Karpas-422 (cell line): Measurements from ENCODE around the gene TNIP2. TPM values are rescaled to one million over a fixed set of nuclear protein-coding genes. Genes with fewer than 3 reads are reported as not detected.
A peak's percentile ranks its signal among the peaks of the same experiment; 100 is the strongest.
"Not testable (repeated sequence)": the region's sequence is repeated elsewhere in the genome, so short reads cannot be mapped to it uniquely, and the experiment has no call there.

ENCODE experiments used
- DNase-seq: peaks from one replicate; pipeline ENCODE4 v3.0.0-alpha.2; 2015
- H2AFZ ChIP-seq: fragments of 200-600 bp; sonication (generic); 2 replicates; pipeline ENCODE4 v1.6.1; 2014; ENCODE audit warnings: antibody characterized with exemption, low read length, mixed read lengths
- H3K27ac ChIP-seq: fragments of 200-600 bp; sonication (generic); 2 replicates; pipeline ENCODE4 v1.5.1; 2014; ENCODE audit warnings: mild to moderate bottlenecking, low read length, moderate library complexity
- H3K27me3 ChIP-seq: fragments of 200-600 bp; sonication (generic); 2 replicates; pipeline ENCODE4 v1.6.1; 2014; ENCODE audit warnings: low read length, mixed read lengths
- H3K36me3 ChIP-seq: fragments of 200-600 bp; sonication (generic); 2 replicates; pipeline ENCODE4 v1.6.1; 2014; ENCODE audit warnings: low read length, mixed read lengths; ENCODE audit not compliant: insufficient read depth
- H3K4me1 ChIP-seq: fragments of 200-600 bp; sonication (generic); 2 replicates; pipeline ENCODE4 v1.6.1; 2014; ENCODE audit warnings: mild to moderate bottlenecking, low read length, mixed read lengths
- H3K4me2 ChIP-seq: fragments of 200-600 bp; sonication (generic); 2 replicates; pipeline ENCODE4 v1.6.1; 2014; ENCODE audit warnings: low read length, low read depth, mild to moderate bottlenecking; ENCODE audit not compliant: poor library complexity, severe bottlenecking
- H3K4me3 ChIP-seq: fragments of 200-600 bp; sonication (generic); 2 replicates; pipeline ENCODE4 v1.5.1; 2014; ENCODE audit warnings: mild to moderate bottlenecking, antibody characterized with exemption, low read length, mixed read lengths
- H3K79me2 ChIP-seq: fragments of 200-600 bp; sonication (generic); 2 replicates; pipeline ENCODE4 v1.6.1; 2014; ENCODE audit warnings: mild to moderate bottlenecking, low read length, mixed read lengths
- H3K9ac ChIP-seq: fragments of 200-600 bp; sonication (generic); 2 replicates; pipeline ENCODE4 v1.6.0; 2014; ENCODE audit warnings: low read length
- H3K9me2 ChIP-seq: fragments of 200-600 bp; sonication (generic), shearing (Covaris generic); replicated peaks from 2 replicates; pipeline ENCODE4 v1.6.0; 2014; ENCODE audit warnings: mild to moderate bottlenecking, low read length, moderate library complexity; ENCODE audit not compliant: insufficient read depth
- H3K9me3 ChIP-seq: fragments of 300-700, 200-600 bp; sonication (generic); 2 replicates; pipeline ENCODE4 v1.6.1; 2014; ENCODE audit warnings: low read length, mixed read lengths
- H4K20me1 ChIP-seq: fragments of 200-600 bp; sonication (generic); 2 replicates; pipeline ENCODE4 v1.6.1; 2014; ENCODE audit warnings: mild to moderate bottlenecking, antibody characterized with exemption, low read length, low read depth; ENCODE audit not compliant: insufficient read depth
- total RNA-seq: library from RNA; depleted of rRNA; stranded (reverse); fragments of >200 nt; shearing (Covaris generic); gene quantifications from 2 replicates; pipeline ENCODE4 v1.2.3, GENCODE V29; 2014; ENCODE audit warnings: low replicate concordance

The TNIP2 gene
- total RNA-seq, 1 experiment from 2014 or later, result 30.6 TPM

DNA sequence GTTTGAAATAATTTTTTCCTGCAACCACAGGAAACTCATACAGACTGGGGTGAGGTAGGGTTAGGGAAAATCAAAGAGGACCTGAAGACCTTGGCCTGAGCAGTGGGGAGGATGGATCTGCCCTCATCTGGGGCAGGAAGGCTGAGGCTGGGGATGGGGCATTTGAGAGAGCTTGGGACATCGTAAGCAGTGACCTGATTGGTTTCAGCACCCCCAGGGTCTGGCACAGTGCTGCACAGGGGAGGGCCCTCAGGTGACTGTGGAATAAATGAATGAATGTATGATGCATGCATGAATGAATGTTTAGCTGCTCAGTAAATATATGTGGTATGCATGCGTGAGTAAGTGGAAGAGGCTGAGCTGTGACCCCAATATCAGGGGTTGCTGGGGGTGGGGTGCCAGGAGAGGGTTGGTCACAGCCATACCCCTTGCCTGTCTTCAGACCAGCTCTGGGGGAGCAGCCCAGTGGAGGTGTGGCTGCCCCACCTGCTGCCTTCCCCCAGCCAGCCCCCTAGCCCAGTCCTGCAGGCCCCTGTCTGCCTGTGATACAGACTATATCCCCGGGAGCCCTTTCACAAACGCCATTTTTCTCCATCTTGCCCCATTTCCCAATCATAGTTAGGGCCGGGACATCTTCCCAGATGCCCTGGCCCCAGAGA, 11.0 kb upstream of the TNIP2 start:
- Histone ChIP-seq H3K9me2 (no peaks in the 10 kb centered on the region), H4K20me1 (no peaks in the 10 kb centered on the region), H3K4me3 (no peak overlapping the region), H3K9ac (no peak overlapping the region), H3K4me1 (peaks cover 13% of the 10 kb centered on the region), H3K9me3 (no peaks in the 10 kb centered on the region), H2AFZ (no peak overlapping the region), H3K79me2 (no peaks in the 10 kb centered on the region), H3K4me2 (no peak overlapping the region), H3K36me3 (no peaks in the 10 kb centered on the region), H3K27me3 (no peaks in the 10 kb centered on the region), H3K27ac (no peak overlapping the region)
- DNase-seq, result no peak

DNA sequence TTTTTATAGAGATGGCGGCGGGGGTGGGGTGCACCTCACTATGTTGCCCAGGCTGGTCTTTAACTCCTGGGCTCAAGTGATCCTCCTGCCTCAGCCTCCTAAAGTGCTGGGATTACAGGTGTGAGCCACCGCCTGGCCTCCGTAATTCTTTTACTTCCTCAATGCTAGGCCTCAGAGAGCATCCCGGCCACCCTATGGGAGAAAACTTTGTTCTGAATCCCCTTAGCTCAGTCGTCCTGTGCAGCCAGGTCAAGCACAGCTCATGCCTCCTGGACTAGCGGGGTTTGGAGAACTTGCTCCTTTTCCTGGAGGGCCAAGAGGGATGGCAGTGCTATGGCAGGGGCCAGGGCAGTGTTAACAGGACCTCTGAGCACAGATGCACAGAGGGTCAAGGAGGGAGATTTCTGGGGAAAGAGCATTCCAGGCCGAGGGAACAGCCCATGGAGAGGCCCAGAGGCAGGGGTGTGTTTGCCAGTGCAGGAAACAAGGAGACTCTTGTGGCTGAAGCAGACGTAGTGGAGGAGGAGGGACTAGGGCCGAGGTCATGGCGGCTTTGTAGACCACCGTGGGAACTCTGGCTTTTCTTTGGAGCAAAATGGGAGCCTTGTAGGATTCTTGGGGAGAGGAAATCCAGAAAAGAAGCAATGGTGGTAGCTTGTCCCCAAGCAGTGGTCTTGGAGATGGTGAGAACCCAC, 9.8 kb upstream of the TNIP2 start:
- Histone ChIP-seq H3K9me3 (no peaks in the 10 kb centered on the region), H3K36me3 (no peaks in the 10 kb centered on the region), H3K79me2 (no peaks in the 10 kb centered on the region), H3K9ac (no peak overlapping the region), H3K4me1 (peaks cover 13% of the 10 kb centered on the region), H3K4me2 (no peak overlapping the region), H2AFZ (no peak overlapping the region), H3K27ac (no peak overlapping the region), H3K9me2 (no peaks in the 10 kb centered on the region), H3K27me3 (no peaks in the 10 kb centered on the region), H3K4me3 (no peak overlapping the region), H4K20me1 (no peaks in the 10 kb centered on the region)
- DNase-seq, result no peak

DNA sequence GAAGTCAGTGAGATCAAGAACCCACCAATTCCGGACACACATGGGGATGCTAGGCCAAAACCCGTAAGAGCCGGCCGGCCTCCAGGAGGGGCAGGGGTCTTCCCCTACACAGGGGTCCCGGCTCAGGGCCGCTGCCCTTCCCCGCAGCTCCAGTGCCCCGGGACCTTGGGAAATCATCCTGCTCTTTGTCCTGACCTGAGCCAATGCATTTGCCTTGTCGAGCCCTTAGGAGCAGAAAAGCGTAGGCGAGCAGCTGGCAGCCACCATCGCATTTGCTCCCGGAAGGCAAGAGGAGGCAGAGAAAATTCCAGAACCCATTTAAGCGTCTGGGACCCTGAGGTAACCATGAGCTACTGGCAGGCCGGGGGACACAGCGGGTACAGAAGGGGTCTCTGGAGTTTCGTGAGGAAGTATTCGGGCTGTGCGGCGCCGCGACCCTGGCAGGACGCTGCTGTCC, 7.4 kb upstream of the TNIP2 start:
- no peak overlapping the region for H3K27ac ChIP-seq
- H3K4me1 ChIP-seq, result peaks cover 13% of the 10 kb centered on the region
- peak overlapping the region; percentile 87; the same call in 1 of the 2 replicates for H2AFZ ChIP-seq
- H3K9me3 ChIP-seq, result no peaks in the 10 kb centered on the region
- H3K27me3 ChIP-seq, result no peaks in the 10 kb centered on the region
- H3K9ac ChIP-seq, result peak overlapping the region; percentile 62
- H3K36me3 ChIP-seq, result no peaks in the 10 kb centered on the region
- H3K9me2 ChIP-seq, result no peaks in the 10 kb centered on the region
- DNase-seq, result no peak
- H3K4me3 ChIP-seq, result peak overlapping the region; percentile 65
- H3K4me2 ChIP-seq, result peak overlapping the region; percentile 79
- no peaks in the 10 kb centered on the region for H3K79me2 ChIP-seq
- no peaks in the 10 kb centered on the region for H4K20me1 ChIP-seq

DNA sequence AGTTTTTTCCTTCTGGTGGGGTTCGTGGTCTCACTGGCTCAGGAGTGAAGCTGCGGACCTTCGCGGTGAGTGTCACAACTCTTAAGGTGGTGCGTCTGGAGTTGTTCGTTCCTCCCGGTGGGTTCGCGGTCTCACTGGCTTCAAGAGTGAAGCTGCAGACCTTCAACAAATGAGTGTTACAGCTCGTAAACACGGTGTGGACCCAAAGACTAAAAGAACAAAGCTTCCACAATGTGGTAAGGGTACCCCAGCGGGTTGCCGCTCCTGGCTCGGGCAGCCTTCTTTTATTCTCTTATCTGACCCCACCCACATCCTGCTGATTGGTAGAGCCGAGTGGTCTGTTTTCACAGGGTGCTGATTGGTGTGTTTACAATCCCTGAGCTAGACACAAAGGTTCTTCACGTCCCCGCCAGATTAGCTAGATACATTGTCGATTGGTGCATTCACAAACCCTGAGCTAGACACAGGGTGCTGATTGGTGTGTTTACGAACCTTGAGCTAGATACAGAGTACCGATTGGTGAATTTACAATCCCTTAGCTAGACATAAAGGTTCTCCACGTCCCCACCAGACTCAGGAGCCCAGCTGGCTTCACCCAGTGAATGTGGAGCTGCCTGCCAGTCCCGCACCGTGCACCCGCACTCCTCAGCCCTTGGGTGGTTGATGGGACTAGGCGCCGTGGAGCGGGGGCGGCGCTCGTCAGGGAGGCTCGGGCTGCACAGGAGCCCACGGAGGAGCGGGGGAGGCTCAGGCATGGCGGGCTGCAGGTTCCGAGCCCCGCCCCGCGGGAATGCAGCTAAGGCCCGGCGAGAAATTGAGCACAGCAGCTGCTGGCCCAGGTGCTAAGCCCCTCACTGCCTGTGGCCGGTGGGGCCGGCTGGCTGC, 6.6 kb upstream of the TNIP2 start:
- DNase-seq, H3K36me3 ChIP-seq, H2AFZ ChIP-seq, H4K20me1 ChIP-seq, H3K9me2 ChIP-seq, H3K27me3 ChIP-seq, H3K4me2 ChIP-seq, H3K9ac ChIP-seq, H3K27ac ChIP-seq, H3K79me2 ChIP-seq, H3K4me3 ChIP-seq, H3K9me3 ChIP-seq: not testable (repeated sequence)
- H3K4me1 ChIP-seq, result peaks cover 13% of the 10 kb centered on the region

DNA sequence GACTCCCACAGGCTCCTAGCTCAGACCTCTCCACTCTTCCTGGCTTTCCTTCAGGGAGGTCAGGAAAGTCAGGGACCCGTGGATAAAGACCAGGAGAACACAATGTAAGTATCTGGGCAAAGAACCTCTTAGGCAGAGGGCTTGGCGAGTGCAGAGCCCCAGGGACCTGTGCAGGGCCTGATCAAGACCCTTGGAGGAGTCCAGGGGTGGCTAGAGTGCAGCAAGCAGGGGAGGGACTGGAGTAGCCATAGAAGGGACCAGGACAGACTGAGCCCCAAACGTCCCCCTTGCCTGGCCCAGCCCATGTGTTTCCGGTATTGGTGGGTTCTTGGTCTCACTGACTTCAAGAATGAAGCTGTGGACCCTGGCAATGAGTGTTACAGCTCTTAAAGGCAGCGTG, 5.9 kb upstream of the TNIP2 start:
- H3K27ac ChIP-seq, result no peak overlapping the region
- DNase-seq, result no peak
- H3K4me2 ChIP-seq, result no peak overlapping the region
- H3K4me1 ChIP-seq, result peaks cover 13% of the 10 kb centered on the region
- no peaks in the 10 kb centered on the region for H3K79me2 ChIP-seq
- H4K20me1 ChIP-seq, result no peaks in the 10 kb centered on the region
- no peaks in the 10 kb centered on the region for H3K9me2 ChIP-seq
- no peak overlapping the region for H3K9ac ChIP-seq
- H2AFZ ChIP-seq, result no peak overlapping the region
- no peaks in the 10 kb centered on the region for H3K36me3 ChIP-seq
- H3K4me3 ChIP-seq, result no peak overlapping the region
- no peaks in the 10 kb centered on the region for H3K9me3 ChIP-seq
- H3K27me3 ChIP-seq, result no peaks in the 10 kb centered on the region

DNA sequence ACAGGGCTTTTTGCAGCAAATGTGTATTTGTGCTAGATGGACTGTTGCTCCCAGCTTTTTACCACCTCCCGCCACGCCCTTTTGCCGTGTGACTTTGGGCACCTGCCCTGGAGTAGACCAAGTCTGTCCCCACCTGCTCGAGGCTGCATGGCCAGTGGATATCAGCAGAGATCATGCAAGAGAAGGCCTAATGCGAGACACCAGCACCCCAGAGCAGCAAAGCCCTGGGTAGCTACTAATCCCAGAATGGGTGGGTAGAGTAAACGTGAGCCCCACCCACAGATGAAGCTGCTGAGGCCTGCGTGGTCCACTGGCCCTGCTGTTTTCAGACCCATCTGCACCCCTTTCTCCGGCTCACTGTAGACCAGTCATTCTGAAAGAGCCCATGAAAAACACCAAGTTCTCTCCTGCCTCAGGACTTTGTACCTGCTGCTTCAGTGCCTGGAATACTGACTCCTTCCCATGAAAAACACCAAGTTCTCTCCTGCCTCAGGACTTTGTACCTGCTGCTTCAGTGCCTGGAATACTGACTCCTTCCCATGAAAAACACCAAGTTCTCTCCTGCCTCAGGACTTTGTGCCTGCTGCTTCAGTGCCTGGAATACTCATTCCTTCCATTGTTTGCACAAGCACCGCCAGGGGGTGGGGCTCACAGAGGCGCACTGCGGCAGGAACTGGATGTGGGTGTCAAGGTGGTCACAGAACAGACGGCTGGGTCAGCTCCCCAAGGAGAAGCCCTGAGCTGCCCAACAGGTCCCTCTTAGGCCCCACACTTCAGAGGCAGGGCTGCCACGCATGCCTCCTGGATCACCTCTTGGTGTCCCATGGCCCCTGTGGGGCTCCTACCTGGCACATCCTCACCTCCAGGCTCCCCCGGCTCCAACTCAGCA, 5.1 kb upstream of the TNIP2 start:
- H3K4me2 ChIP-seq, result no peak overlapping the region
- H3K27ac ChIP-seq, result no peak overlapping the region
- H3K4me3 ChIP-seq, result no peak overlapping the region
- H3K27me3 ChIP-seq, result no peaks in the 10 kb centered on the region
- peaks cover 17% of the 10 kb centered on the region for H3K4me1 ChIP-seq
- DNase-seq, result no peak
- H4K20me1 ChIP-seq, result no peaks in the 10 kb centered on the region
- no peak overlapping the region for H3K9ac ChIP-seq
- no peaks in the 10 kb centered on the region for H3K9me3 ChIP-seq
- H3K79me2 ChIP-seq, result no peaks in the 10 kb centered on the region
- H3K9me2 ChIP-seq, result no peaks in the 10 kb centered on the region
- no peak overlapping the region for H2AFZ ChIP-seq
- no peaks in the 10 kb centered on the region for H3K36me3 ChIP-seq

DNA sequence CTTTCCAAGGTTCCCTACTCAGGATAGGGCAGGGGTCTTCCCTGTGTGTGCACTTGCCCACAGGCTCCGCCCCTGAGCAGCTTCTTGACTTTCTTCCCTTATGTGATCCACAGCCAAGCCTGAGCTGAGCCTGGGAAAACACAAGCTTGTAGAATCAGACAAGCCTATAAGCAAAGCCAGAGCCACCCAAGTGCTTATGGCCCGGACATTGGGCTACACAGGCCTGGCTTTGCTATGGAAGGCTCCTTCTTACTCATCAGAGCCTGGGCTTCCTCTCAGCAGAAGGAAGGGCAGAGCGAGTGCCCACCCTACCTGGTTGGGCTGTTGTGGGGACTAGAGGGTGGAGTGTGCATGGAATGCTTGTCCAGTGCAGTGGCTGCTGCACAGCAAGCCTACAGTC, 1.3 kb upstream of the TNIP2 start:
- H3K79me2 ChIP-seq, result peaks cover 34% of the 10 kb centered on the region
- peaks cover 7% of the 10 kb centered on the region for H4K20me1 ChIP-seq
- no peak overlapping the region for H3K4me3 ChIP-seq
- no peak overlapping the region for H3K4me2 ChIP-seq
- DNase-seq, result no peak
- no peak overlapping the region for H2AFZ ChIP-seq
- no peak overlapping the region for H3K27ac ChIP-seq
- H3K27me3 ChIP-seq, result no peaks in the 10 kb centered on the region
- no peaks in the 10 kb centered on the region for H3K9me3 ChIP-seq
- peaks cover 11% of the 10 kb centered on the region for H3K4me1 ChIP-seq
- H3K9me2 ChIP-seq, result no peaks in the 10 kb centered on the region
- H3K36me3 ChIP-seq, result 0 out of 2 replicates have a peak, but pooled peaks cover 2% of the 10 kb centered on the region
- H3K9ac ChIP-seq, result no peak overlapping the region
